ENCODE results near the gene OPRL1. TPM values are rescaled to one million over a fixed set of nuclear protein-coding genes. Genes with fewer than 3 reads are reported as not detected.

Gene OPRL1
- total and polyA plus RNA-seq, 7 experiments from 2014 or later = 0.18 to 6.1 (median 1.1) TPM

- intact Hi-C loops (cut with micrococcal nuclease) = no loop called here
- Histone ChIP-seq H3K27me3 (ENCODE audit: control insufficient read depth in 2 of 2, insufficient read depth in 2 of 2, low read length in 2 of 2) (peaks cover 0 to 4% of the 10 kb centered on the region in 2 donors), H3K4me3 (ENCODE audit: low read length) (no peak overlapping the region), H3K9me3 (ENCODE audit: control insufficient read depth in 2 of 3, low read length in 3 of 3) (no peaks in the 10 kb centered on the region), H3K4me1 (ENCODE audit: control insufficient read depth in 2 of 2, insufficient read depth in 2 of 2, low read length in 2 of 2) (peaks cover 6 to 7% of the 10 kb centered on the region in 2 donors), H3K27ac (ENCODE audit: low read depth, low read length) (no peak overlapping the region), H3K36me3 (ENCODE audit: control insufficient read depth in 2 of 3, insufficient read depth in 3 of 3, low read length in 3 of 3) (no peaks in the 10 kb centered on the region)
- H3K4me3 Mint-ChIP-seq = no peak overlapping the region
- H3K9me3 Mint-ChIP-seq = peaks cover 0 to 5% (median 0%) of the 10 kb centered on the region in 11 donors
- ChIA-PET CTCF (no interaction called here), POLR2A (interaction anchor here (0.6 kb wide), 1 partner anchor 148 kb away, joined by 3 read pairs; no protein-coding TSS in a partner anchor)
- ATAC-seq (no peak), DNase-seq (no peak)
- H3K4me1 Mint-ChIP-seq = peaks cover 3 to 24% (median 9%) of the 10 kb centered on the region in 7 donors
- peaks cover 0 to 8% (median 4%) of the 10 kb centered on the region in 5 donors for H3K27me3 Mint-ChIP-seq
- no peak overlapping the region for H3K27ac Mint-ChIP-seq
- peaks cover 0 to 6% (median 5%) of the 10 kb centered on the region in 5 donors for H3K36me3 Mint-ChIP-seq
Measured at GRCh38 chr20:64096535-64096934, 16.7 kb downstream of the OPRL1 start.

- ChIA-PET POLR2A (interaction anchor here (1.4 kb wide), 1 partner anchor 14 kb away, joined by 9 read pairs; the partner anchor contains the start of gene LKAAEAR1), CTCF (no interaction called here)
- H3K4me1 Mint-ChIP-seq = peaks cover 7 to 22% (median 10%) of the 10 kb centered on the region in 7 donors
- ATAC-seq (no peak), DNase-seq (no peak)
- peaks cover 0 to 6% (median 5%) of the 10 kb centered on the region in 5 donors for H3K36me3 Mint-ChIP-seq
- peaks cover 2 to 19% (median 7%) of the 10 kb centered on the region in 5 donors for H3K27me3 Mint-ChIP-seq
- H3K27ac Mint-ChIP-seq = no peak overlapping the region
- no peak overlapping the region for H3K27ac ChIP-seq (ENCODE audit: low read depth, low read length)
- peaks cover 0 to 4% of the 10 kb centered on the region in 2 donors for H3K27me3 ChIP-seq (ENCODE audit: control insufficient read depth in 2 of 2, insufficient read depth in 2 of 2, low read length in 2 of 2)
- H3K4me3 Mint-ChIP-seq = no peak overlapping the region
- H3K9me3 Mint-ChIP-seq = peaks cover 0 to 5% (median 0%) of the 10 kb centered on the region in 11 donors
- H3K9me3 ChIP-seq (ENCODE audit: control insufficient read depth in 2 of 3, low read length in 3 of 3) = no peaks in the 10 kb centered on the region
- no peaks in the 10 kb centered on the region for H3K36me3 ChIP-seq (ENCODE audit: control insufficient read depth in 2 of 3, insufficient read depth in 3 of 3, low read length in 3 of 3)
- H3K4me3 ChIP-seq (ENCODE audit: low read length) = no peak overlapping the region
- H3K4me1 ChIP-seq (ENCODE audit: control insufficient read depth in 2 of 2, insufficient read depth in 2 of 2, low read length in 2 of 2) = peaks cover 10 to 13% of the 10 kb centered on the region in 2 donors
- intact Hi-C loops (cut with micrococcal nuclease) = no loop called here
Measured at GRCh38 chr20:64098471-64099013, 18.7 kb downstream of the OPRL1 start.

GRCh38 chr20:64099086-64099786, 19.4 kb downstream of the OPRL1 start:
- Histone ChIP-seq H3K36me3 (ENCODE audit: control insufficient read depth in 2 of 3, insufficient read depth in 3 of 3, low read length in 3 of 3) (no peaks in the 10 kb centered on the region), H3K27ac (ENCODE audit: low read depth, low read length) (no peak overlapping the region), H3K9me3 (ENCODE audit: control insufficient read depth in 2 of 3, low read length in 3 of 3) (no peaks in the 10 kb centered on the region), H3K27me3 (ENCODE audit: control insufficient read depth in 2 of 2, insufficient read depth in 2 of 2, low read length in 2 of 2) (peaks cover 0 to 4% of the 10 kb centered on the region in 2 donors), H3K4me3 (ENCODE audit: low read length) (no peak overlapping the region), H3K4me1 (ENCODE audit: control insufficient read depth in 2 of 2, insufficient read depth in 2 of 2, low read length in 2 of 2) (peaks cover 10 to 13% of the 10 kb centered on the region in 2 donors)
- H3K36me3 Mint-ChIP-seq = peaks cover 0 to 6% (median 5%) of the 10 kb centered on the region in 5 donors
- peaks cover 7 to 22% (median 10%) of the 10 kb centered on the region in 7 donors for H3K4me1 Mint-ChIP-seq
- H3K4me3 Mint-ChIP-seq = no peak overlapping the region
- DNase-seq (no peak), ATAC-seq (no peak)
- ChIA-PET POLR2A (interaction anchor here (1.4 kb wide), 2 partner anchors 15 to 18 kb away, joined by 3 to 9 read pairs; partner anchors contain the start of gene LKAAEAR1), CTCF (no interaction called here)
- H3K27ac Mint-ChIP-seq = no peak overlapping the region
- peaks cover 4 to 23% (median 10%) of the 10 kb centered on the region in 5 donors for H3K27me3 Mint-ChIP-seq
- peaks cover 0 to 5% (median 0%) of the 10 kb centered on the region in 11 donors for H3K9me3 Mint-ChIP-seq
- intact Hi-C loops (cut with micrococcal nuclease) = no loop called here

- Histone ChIP-seq H3K4me1 (ENCODE audit: control insufficient read depth in 2 of 2, insufficient read depth in 2 of 2, low read length in 2 of 2) (peaks cover 10 to 13% of the 10 kb centered on the region in 2 donors), H3K36me3 (ENCODE audit: control insufficient read depth in 2 of 3, insufficient read depth in 3 of 3, low read length in 3 of 3) (no peaks in the 10 kb centered on the region), H3K27ac (ENCODE audit: low read depth, low read length) (no peak overlapping the region), H3K4me3 (ENCODE audit: low read length) (no peak overlapping the region), H3K9me3 (ENCODE audit: control insufficient read depth in 2 of 3, low read length in 3 of 3) (no peaks in the 10 kb centered on the region), H3K27me3 (ENCODE audit: control insufficient read depth in 2 of 2, insufficient read depth in 2 of 2, low read length in 2 of 2) (peaks cover 0 to 4% of the 10 kb centered on the region in 2 donors)
- H3K9me3 Mint-ChIP-seq = peaks cover 0 to 5% (median 0%) of the 10 kb centered on the region in 11 donors
- H3K4me1 Mint-ChIP-seq = peaks cover 7 to 22% (median 10%) of the 10 kb centered on the region in 7 donors
- no peak overlapping the region for H3K4me3 Mint-ChIP-seq
- H3K27ac Mint-ChIP-seq = peak overlapping the region in 2 of 9 donors; percentile 8 to 41
- ATAC-seq (peak; percentile 67), DNase-seq (peak in 1 of 9 donors; percentile 58)
- H3K36me3 Mint-ChIP-seq = peaks cover 0 to 6% (median 5%) of the 10 kb centered on the region in 5 donors
- peaks cover 4 to 23% (median 10%) of the 10 kb centered on the region in 5 donors for H3K27me3 Mint-ChIP-seq
- intact Hi-C loops (cut with micrococcal nuclease) = no loop called here
- POLR2A ChIA-PET = interaction anchor here (1.4 kb wide), 2 partner anchors 16 to 19 kb away, joined by 3 to 9 read pairs; partner anchors contain the start of gene LKAAEAR1
- CTCF ChIA-PET = interaction anchor here (0.6 kb wide), 1 partner anchor 330 kb away, joined by 3 read pairs; no protein-coding TSS in a partner anchor
Measured at GRCh38 chr20:64099880-64100565, 20.1 kb downstream of the OPRL1 start.

- CTCF ChIA-PET = no interaction called here
Measured at GRCh38 chr20:64100566-64100888, 20.6 kb downstream of the OPRL1 start.

More at GRCh38 chr20:64100566-64100888, 20.6 kb downstream of the OPRL1 start:
- Mint-ChIP-seq H3K9me3 (peaks cover 0 to 5% (median 0%) of the 10 kb centered on the region in 11 donors), H3K4me1 (peaks cover 7 to 22% (median 10%) of the 10 kb centered on the region in 7 donors), H3K27me3 (peaks cover 4 to 23% (median 10%) of the 10 kb centered on the region in 5 donors), H3K4me3 (no peak overlapping the region), H3K27ac (peak overlapping the region in 1 of 9 donors; percentile 8), H3K36me3 (peaks cover 0 to 6% (median 5%) of the 10 kb centered on the region in 5 donors)
- Histone ChIP-seq H3K27me3 (ENCODE audit: control insufficient read depth in 2 of 2, insufficient read depth in 2 of 2, low read length in 2 of 2) (peaks cover 0 to 4% of the 10 kb centered on the region in 2 donors), H3K9me3 (ENCODE audit: control insufficient read depth in 2 of 3, low read length in 3 of 3) (no peaks in the 10 kb centered on the region), H3K4me3 (ENCODE audit: low read length) (no peak overlapping the region), H3K36me3 (ENCODE audit: control insufficient read depth in 2 of 3, insufficient read depth in 3 of 3, low read length in 3 of 3) (no peaks in the 10 kb centered on the region), H3K4me1 (ENCODE audit: control insufficient read depth in 2 of 2, insufficient read depth in 2 of 2, low read length in 2 of 2) (peaks cover 10 to 13% of the 10 kb centered on the region in 2 donors), H3K27ac (ENCODE audit: low read depth, low read length) (no peak overlapping the region)
- intact Hi-C loops (cut with micrococcal nuclease) = no loop called here
- POLR2A ChIA-PET = interaction anchor here (1.4 kb wide), 1 partner anchor 19 kb away, joined by 3 read pairs; no protein-coding TSS in a partner anchor
- DNase-seq (peak in 1 of 9 donors; percentile 4), ATAC-seq (no peak)
